ENCODE data around the gene SLC4A2.

SLC4A2 gene

DNA sequence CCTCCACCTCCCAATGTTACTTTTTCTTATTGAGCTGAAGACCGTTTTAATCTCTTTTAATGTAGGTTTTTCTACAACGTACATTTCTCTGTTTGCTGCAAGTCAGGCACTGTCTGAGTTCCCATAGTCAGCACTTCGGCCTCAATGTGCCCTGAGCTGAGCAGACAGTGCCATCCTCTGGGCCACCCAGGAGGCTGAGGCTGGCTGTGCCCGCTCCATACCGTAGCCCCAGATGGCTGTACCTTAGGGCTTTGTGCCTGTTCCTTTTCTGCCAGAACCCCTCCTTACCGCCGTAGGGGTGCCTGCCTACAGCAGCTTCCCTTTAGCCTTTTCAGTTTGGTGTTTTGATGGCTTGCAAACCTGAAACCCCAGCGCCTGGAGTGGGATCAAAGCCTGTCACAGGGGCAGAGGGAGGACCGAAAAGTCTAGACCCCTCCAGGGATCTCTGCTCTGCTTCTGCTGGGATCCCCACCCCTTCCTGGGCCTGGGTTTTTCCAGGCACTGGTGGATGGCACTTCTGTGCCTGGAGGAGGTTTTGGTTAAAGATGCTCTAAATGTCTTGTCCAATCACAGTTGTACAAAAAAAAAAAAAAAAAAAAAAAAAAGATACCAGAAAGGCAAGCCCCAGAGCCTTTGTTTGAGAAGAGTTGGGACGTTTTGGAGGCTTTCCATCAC is 35.9 kb downstream of the SLC4A2 start:
- DNase-seq (ENCODE audit: low spot score) = no peak

DNA sequence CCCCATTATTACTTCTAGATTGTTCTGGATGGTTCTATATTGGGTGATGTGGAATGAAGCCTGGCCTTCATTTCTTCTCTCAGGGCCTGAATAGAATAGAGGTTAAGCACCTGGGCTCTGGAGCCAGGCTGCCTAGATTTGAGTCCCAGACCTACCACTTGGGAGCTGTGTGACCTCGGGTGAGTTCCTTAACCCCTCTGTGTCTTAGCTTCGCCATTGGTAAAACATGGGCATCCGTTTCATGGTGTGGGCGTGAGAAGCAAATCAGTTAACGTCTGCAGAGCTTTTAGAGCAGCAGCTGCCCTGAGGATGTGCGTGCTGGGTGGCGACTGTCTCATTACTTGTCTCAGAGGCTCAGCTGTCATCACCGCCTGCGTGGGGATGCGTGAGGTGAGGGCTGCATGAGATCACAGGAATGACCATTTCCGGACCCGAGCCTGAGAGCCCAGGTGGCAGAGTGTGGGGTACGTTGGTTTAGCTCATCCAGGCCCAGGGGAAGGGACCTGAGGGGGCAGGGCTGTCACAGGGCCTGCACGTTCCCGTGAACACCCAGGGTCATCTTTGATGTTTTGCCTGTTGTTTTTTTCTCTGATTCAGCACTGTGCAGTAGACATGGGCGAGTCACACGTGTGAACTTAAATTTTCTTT is 36.6 kb downstream of the SLC4A2 start:
- no peak for DNase-seq (ENCODE audit: low spot score)

DNA sequence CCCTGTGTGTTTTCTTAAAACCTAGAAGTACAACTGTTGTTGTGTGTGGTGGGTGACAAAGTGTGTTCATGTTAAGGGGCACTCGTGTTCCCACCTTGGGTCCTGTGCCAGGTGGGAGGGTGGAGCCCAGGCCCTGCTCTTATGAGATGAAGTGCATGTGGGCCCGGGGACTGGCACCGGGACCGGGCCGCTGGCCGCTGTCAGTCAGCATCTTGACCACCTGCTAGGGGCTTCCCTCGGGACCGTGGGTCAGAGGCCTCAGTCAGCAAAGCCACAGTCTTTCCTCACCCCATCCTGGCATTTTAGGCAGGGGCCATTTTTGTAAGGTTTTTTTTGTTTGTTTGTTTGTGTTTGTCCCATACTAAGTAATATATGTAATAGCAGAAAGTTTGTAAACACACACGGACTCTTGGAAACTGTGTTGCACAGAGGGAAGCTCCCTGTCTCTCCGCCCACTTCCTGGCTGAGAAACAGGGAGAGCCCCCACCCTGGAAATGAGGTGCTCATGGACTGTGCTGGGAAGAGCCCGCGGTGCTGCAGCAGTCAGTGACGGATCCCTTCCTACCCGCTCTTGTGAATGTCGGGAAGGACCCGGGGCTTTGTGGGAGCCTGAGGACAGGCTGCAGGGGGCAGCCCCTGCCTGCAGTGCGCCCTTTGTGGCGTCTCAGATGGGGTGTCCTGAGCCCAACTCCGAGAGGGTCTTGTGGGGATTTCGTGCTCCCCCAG is 40.3 kb downstream of the SLC4A2 start:
- no peak for DNase-seq (ENCODE audit: low spot score)

DNA sequence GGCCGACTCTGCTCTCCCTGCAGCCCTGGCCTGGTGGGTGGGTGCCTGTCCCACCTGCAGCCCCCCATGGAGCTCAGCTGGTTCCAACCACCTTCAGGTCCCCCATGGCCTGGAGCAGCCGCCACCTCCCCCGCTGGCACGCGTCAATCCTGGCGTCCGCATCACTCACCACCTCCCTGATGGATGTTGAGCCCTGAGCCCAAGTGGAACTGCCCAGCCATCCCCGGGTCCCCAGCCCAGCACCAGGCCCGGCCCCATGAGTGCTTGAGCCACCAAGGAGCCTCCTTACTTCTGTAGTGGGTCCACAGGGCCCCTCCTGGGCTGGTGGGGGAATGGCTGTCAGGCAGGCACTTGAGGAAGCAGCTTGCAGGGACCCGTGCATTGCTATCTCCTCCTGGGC is 41.5 kb downstream of the SLC4A2 start:
- DNase-seq (ENCODE audit: low spot score) = no peak

DNA sequence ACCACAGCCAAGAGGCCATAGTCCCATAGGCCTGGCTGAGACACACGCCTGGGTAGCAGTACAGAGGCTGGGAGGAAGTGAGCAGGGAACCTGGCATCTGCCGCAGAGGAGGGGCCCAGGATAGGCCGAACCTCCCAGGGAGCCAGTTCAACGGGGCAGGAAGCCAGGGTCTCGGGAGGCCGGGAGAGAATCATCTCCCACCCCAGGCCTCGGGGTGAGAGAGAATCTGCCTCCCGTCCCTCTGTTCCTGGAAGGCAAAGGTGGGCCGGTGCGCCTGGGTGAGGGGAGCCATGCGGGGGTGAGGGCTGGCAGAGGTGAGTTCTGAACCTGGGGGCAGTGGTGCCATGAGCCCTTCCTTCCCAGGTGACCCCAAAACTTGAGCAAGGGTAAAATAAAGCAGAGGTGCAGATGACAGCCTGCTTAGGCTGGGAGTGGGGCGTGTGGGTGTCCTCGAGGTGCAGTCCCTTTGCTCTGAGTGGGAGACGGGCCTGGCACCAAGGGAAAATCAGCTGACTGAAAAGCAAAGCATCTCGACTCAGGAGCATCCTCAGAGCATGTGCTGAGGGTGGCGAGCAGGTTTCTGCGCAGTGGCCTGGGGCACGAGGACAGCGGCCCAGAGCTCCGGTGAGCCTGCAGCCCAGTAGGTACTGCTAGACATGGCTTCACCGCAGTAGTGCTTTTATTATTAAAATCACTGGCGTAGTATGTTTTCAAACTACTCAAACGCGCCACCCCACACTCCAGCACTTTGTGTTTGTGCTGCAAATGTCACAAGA is 42.4 kb downstream of the SLC4A2 start:
- no peak for DNase-seq (ENCODE audit: low spot score)

DNA sequence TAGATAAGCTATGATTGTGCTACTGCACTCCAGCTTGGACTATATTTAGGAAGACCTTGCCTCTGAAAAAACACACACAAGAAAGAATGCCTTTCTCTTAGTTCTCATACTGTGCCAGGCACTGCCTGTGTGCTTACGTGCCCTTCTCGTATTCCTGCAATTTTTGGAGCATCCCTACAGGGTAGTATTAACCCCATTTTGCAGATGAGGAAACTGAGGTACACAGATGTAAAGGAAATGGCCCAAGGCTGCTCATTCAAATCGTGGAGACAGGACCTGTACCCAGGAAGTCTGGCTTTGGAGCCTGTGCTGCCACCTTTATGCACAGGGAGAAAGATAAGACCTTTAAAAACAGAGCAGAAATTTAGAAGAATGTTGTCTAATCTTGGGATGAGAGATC is 43.6 kb downstream of the SLC4A2 start:
- no peak for DNase-seq (ENCODE audit: low spot score)

DNA sequence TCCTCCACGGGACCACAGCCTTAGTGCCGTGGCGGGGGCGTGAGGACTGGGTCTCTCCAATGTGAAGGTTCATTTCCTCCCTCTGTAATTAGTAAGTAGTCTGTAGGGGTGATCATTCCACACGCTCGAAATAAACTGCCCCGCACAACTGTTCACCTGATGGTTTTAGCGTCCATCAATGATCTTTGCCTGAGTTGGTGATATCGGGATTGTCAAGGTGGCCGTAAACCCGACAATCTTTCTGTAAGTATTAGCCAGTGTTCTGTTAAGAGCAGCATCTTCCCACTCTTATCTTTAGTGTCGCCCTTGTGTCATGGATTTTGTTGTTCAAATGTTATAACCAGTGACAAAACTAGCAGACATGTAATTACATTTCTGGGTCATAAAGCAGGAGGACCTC is 44.6 kb downstream of the SLC4A2 start:
- no peak for DNase-seq (ENCODE audit: low spot score)

DNA sequence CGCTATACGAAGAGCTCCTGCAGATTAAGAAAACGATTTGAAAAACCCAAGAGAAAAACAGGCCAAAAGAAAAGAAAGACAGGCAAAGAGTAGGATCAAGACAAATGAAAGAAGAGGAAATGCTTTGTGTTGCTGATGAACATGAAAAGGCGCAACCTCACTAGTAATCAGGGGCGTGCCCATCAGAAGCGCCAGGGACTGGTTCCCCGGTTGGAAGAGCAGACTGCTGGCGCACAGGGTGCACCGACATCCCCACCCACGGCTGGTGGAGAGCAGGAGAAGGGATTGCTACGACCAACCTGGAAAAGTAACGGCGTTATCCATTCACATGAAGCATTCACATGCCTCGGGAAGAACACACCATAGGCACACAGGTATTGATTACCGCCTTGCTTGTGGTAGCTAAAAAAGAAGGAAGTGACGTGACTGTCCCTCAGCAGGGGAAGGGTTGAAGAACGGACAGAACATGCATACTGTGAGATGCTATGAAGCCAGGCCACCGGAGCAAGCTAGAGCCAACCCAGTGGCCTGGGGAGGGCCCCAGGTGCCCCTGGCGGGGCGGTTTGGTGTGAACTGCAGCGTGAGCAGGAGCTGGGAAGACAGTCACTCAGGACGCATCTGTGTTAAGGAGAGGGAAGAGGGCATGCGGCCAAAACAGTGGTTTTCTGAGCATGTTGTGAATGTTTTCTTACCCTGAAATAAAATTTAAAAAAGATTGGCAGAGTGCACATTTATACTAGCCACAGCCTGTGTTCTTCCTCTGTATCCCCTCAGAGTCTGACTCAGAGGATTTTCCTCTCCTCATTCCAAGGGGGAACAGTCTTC is 45.2 kb downstream of the SLC4A2 start:
- no peak for DNase-seq (ENCODE audit: low spot score)

DNA sequence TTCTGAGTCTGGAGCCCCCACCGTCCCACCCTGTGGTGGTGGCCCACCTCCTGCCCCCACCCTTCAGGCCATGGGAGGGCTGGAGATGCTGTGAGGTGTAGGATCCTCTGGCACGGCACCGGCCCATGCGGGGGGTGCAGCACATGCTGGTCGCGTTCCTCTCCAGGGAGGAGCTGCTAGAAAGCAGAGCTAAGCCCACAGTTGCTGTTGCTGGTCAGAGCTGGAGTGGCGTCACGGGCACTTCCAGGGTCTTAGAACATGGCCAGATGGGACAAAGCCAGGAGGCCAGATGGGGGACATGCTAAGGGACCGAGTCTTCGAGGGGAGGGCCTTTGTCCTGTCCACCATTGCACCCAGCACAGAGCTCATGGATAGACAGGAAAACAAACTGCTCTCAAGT is 48.5 kb downstream of the SLC4A2 start:
- DNase-seq (ENCODE audit: low spot score) = no peak

DNA sequence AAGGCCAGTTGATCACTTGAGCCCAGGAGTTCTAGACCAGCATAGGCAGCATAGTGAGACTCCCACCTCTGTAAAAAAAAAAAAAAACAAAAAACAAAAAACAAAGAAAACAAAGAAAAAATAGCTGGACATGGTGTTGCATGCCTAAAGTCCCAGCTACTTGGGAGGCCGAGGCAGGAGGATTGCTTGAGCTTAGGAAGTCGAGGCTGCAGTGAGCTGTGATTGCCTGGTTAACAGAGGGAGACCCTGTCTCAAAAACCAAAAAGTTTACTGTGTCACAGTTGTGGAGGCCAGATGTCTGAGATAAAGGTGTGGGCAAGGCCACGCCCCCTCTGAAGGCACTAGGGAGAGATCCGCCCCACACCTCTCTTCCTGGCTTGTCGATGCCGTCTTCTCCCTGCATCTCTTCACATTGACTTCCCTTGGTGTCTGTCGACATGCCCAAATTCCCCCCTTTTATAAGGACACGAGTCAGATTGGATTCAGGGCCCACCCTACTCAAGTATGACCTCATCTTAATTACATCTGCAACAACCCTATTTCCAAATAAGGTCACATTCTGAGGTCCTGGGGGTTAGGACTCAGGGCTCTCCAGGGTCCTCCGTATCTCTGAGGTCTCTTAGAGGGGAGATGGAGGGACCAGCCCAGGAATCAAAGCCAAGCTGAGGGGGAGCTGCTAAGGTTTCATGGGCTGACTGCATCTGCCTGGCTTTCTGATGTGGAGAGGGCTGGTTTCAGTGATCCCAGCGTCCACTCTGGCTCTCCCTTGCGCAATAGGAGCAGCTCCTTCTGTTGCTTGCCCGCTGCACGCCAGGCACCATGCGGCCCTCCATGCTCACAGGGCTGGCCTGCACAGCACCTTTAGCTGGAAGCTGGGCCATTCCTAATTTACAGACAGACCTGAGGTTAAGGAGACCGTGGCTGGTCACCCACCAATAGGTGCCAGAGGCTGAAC is 50.0 kb downstream of the SLC4A2 start:
- no peak for DNase-seq (ENCODE audit: low spot score)

DNA sequence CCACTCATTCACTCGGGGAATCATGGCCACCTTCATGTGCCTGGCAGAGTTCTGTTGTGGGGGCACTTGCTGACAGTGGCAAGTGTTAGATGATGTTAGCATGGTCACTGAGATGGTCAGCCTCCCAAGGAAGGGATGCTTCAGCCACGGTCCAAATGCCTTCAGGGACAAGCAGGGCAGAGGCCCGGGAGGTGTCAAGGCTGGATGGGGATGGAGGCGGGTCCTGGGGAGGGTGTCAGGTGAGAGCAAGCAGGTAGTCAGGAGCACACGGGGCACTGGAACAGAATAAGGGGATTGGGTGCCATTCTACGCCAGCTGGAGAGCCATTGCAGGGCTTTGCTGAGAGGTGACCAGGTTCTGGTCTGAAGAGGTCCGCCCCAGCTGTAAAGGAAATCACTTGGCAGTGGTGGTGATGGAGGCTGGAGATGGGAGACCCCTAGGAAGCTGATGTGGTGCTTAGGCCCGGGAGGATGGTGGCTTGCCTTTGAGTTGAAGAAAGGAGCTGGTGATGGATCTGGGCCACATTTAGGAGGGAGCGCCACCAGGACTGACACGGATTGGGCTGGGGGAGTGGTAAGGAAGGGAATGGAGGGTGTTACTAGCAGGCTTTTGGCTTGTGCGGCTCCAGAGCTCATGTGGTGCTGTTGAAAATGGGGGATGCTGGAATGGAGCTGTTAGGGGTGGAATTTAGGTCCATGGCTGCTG is 51.0 kb downstream of the SLC4A2 start:
- DNase-seq (ENCODE audit: low spot score) = no peak

DNA sequence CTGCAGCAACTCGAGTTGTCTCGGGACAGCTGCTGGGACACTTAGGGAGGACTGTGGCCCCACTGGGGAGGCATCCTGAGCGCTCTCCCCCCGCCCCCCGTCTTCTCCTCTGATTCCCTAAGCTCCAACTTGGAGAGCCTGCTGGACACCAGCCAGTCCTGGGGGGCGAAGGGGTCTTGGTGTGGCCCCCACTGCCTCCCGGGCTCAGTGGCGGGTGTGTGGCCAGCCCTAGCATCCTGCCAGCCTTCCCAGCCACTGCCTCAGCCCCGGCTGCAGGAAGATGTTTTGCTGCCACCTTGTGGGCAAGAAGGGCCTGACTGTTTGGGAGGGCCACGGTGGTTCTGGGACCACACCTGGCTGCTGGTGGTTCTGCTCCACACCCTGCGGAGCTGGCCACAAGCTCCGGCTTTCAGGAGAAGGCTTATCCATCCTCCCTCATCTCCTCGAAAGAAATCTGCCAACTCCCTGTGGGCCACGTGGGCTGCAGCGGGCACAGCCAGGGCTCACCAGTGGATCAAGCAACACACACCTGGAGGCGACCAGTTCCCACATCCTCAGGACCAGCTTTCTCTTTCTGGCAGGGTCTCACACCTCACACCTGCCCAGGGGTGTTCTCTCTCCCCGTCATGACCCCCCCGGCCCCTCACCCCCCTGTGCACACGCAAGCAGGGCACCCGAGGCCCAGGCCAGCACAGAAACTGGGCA is 51.7 kb downstream of the SLC4A2 start:
- DNase-seq (ENCODE audit: low spot score) = peak; percentile 74

DNA sequence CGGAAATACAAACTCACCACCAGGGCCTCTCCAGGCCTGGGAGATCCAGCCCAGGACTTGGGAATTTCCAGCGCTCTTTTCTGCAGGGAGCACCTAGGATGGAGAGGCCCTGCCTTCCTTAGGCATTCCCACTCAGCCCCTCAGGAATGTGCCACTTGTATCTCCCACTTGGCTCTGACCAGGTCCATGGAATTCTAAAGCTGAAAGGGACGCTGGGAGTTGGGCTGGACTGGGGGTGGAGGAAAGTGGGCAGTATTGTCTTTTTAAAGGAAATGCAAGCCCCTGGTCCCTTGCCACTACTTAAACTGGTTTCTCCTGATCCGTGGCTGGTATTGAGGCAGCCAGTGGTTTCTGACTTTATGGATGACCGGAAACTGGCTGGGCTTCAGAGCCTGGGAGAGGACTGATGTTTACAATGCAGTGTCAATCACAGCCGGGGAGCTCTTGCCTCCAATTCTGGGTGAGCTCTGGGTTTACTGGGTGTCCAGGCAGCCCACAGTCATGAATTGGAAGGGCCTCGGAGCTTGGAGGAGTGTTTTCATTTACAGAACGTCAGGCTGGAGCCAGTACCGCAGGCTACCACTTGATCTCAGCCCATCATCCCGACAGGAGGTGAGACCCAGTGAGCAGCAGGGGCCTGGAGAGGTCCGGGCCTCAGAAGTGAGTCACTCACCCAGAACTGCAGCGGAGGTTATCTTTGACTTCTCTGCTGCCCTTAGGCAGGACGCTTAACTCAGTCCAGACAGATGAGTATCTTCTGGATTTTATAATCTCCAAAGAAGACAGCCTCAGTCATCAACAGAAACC is 54.2 kb downstream of the SLC4A2 start:
- no peak for DNase-seq (ENCODE audit: low spot score)

DNA sequence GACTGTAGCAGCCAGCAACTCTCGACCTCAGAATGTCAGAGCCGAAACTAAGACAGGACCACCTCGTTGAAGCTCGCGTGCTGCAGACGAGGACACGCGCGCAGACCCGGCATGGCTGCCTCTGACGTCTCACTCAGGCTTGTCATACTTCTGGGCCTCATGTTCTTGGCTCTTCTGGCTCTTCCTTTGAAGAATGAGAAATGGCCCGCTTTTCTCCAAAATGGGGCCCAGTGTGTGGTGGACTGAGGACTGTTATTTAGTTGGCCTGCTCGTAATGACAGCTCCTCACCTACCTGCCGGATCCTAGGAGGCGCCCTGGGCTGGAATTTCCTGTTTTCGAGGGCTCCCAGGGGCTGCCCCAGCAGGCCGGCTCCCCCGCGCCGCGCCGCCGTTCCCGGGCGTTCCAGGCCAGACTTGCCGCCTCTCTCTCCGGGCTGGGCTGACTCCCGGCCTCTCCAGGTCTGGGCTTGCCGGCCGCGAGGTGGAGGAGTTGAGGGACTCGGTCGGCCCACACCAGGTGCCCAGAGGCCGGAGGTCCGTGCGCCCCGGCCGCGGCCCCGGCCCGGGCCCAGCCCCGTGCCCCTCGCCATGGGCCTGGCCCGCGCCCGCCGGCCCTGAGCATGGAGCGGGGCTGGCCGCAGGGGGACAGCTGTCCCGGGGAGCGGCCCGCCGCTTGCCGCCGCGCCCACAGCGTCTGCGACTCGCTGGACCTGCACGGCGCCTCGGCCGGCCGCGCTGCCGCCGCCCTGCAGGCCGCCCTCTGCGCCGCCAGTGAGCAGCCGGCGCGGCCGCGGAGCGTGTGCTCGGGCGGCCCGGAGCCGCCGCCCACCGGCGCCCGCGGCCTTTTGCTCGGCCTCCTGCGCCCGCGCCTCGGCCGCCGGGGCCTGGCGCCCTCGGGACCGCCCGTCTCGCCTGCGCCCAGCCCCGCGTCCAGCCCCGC is 55.0 kb downstream of the SLC4A2 start:
- DNase-seq (ENCODE audit: low spot score) = no peak

DNA sequence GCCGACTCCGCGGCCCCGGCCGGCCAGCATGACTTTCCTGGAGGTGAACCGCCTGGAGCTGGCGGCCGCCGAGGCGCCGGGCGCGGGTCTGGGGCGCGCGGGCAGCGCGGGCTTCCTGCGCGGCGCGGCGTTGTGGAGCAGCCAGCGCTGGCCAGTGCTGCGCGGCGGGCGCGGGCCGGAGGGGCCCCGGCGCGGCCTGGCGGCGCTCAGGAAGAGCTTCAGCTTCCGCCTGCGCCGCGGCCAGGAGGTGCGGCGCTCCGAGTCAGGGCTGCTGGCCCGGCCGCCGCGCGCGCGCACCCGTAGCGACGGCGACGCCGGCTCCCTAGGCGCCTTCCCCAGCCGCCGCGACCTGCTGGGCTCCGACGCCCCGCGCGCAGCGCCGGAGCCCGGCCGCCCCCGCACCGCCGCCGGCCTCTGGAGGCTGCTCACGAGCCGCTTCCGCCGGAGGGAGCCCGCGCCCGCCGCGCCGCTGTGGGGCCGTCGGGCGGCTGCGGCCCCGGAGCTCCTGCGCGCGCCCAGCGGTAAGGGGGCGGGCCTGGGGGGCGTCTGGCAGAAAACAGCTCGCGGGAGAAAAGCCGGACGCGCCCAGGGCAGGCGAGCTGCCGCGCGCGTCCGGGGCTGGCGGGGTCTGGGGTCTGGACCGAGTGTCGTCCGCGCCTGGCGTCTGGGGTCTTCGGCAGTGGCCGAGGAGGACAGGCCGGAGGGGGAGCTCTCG is 55.9 kb downstream of the SLC4A2 start:
- no peak for DNase-seq (ENCODE audit: low spot score)

DNA sequence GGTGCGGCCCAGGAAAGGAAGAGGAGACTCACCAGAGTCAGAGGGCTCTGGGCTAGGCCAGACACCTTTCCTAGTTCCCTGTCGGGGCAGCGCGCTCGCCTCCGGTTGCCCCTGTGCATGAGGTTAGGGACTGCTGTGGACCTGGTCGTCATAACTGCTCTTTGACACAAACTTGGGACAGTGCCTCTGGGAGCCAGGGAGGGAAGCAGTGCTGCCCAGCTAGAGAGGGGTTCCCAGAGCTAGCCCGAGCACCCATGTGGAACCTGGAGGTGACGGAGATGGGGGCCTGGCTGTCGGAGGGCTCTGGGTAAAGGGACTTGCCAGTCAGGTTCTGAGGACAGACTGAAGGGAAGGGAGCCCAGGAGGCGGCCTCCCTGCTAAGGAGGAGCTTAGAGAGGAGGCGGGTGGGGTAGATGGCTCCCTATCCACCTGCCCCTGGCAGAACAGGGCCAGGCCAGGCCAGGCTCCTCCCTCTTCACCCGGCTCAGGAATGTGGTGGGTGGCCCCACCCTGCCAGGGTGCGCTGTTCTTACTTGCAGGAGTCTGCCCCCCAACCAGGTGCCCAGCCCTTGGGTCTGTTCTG is 56.5 kb downstream of the SLC4A2 start:
- DNase-seq (ENCODE audit: low spot score) = no peak

Measured in CD4-positive, alpha-beta T cell treated with Interleukin-6 at 100 ng/mL for 8 hours (primary cell).